ENCODE results near the gene CCND2. TPM values are rescaled to one million over a fixed set of nuclear protein-coding genes. Genes with fewer than 3 reads are reported as not detected.

CCND2 gene
- total and polyA plus RNA-seq, 2 of the 8 experiments (the other 6 are each of a cell fraction or from before 2014, with no cell fraction given), result 41.7 to 223 TPM

- no peak overlapping the region for H3K4me3 ChIP-seq (ENCODE audit: extremely low read depth in 1 of 4, insufficient read depth in 2 of 4, low read depth in 3 of 4, low read length in 4 of 4)
- no peaks in the 10 kb centered on the region; a peak in 1 of 4 replicates for H3K9me3 ChIP-seq (ENCODE audit: insufficient read depth in 2 of 2, low read depth in 1 of 2, low read length in 1 of 2)
- no peaks in the 10 kb centered on the region for H3K27me3 ChIP-seq (replicated peaks in 1 of 4; ENCODE audit: control insufficient read depth in 3 of 4, extremely low read depth in 1 of 4, insufficient read depth in 3 of 4, low read length in 3 of 4)
- no peak overlapping the region for H3K4ac ChIP-seq (replicated peaks; ENCODE audit: insufficient read length, low read depth, low read length)
- no peak overlapping the region for H2BK20ac ChIP-seq (ENCODE audit: low read length)
- H2BK5ac ChIP-seq (ENCODE audit: low read depth, low read length), result no peak overlapping the region
- H3K4me2 ChIP-seq (ENCODE audit: insufficient read depth in 1 of 2, low read depth in 2 of 2, low read length in 2 of 2), result no peak overlapping the region
- H4K91ac ChIP-seq (replicated peaks; ENCODE audit: insufficient read length, low read length), result no peak overlapping the region
- no peak overlapping the region for H2BK12ac ChIP-seq (ENCODE audit: low read depth, low read length)
- 93% methylated on average over 9 of the region's 9 CpGs; no CpG with 5 or more reads in 1 of the 2 experiments for WGBS, 2 experiments (ENCODE audit: extremely low coverage in 1 of 2, insufficient coverage in 1 of 2, insufficient read length in 1 of 2, insufficient replicate concordance in 2 of 2, low coverage in 1 of 2, low lambda C conversion rate in 2 of 2, missing lambda C conversion rate in 1 of 2)
- DNase-seq (ENCODE audit: low read depth in 1 of 2, low spot score in 2 of 2), result no peak
- no peak overlapping the region for H4K5ac ChIP-seq (ENCODE audit: insufficient read length, low read depth, low read length)
- no peaks in the 10 kb centered on the region for H3K23me2 ChIP-seq (ENCODE audit: low read depth, low read length)
- no peak overlapping the region for H3K56ac ChIP-seq (replicated peaks; ENCODE audit: insufficient read length, low read depth, low read length)
- no peak for FAIRE-seq
- no peak overlapping the region for H3K23ac ChIP-seq (ENCODE audit: insufficient read length)
- H2BK120ac ChIP-seq (replicated peaks; ENCODE audit: low read depth, low read length), result no peak overlapping the region
- H3K14ac ChIP-seq (ENCODE audit: insufficient read length), result no peak overlapping the region
- H3K9ac ChIP-seq (replicated peaks in 1 of 4; ENCODE audit: extremely low read depth in 1 of 4, low read depth in 3 of 4, low read length in 3 of 4), result no peak overlapping the region
- H3K27ac ChIP-seq (ENCODE audit: low read depth, low read length), result no peak overlapping the region
- H3K18ac ChIP-seq (ENCODE audit: extremely low read depth, low read length), result no peak overlapping the region
- peaks cover 0 to 9% of the 10 kb centered on the region in 2 experiments; a peak in 1 of 4 replicates for H3K79me2 ChIP-seq (ENCODE audit: control insufficient read depth in 1 of 2, insufficient read depth in 2 of 2, low read length in 2 of 2)
- CTCF ChIA-PET (ENCODE audit: partially characterized antibody), result no interaction called here
- POLR2A ChIA-PET (ENCODE audit: partially characterized antibody), result interaction anchor here (0.7 to 1.5 kb wide), 2 partner anchors 24 to 26 kb away, joined by 3 read pairs; no protein-coding TSS in a partner anchor
- H3K4me1 ChIP-seq (replicated peaks in 1 of 4; ENCODE audit: control insufficient read depth in 3 of 4, insufficient read depth in 4 of 4, low read length in 3 of 4), result peaks cover 0 to 13% (median 7%) of the 10 kb centered on the region in 4 experiments; a peak in 5 of 7 replicates
- H2AFZ ChIP-seq (ENCODE audit: low read length), result no peak overlapping the region
- no peak overlapping the region for H2BK15ac ChIP-seq (ENCODE audit: low read length)
- no peak overlapping the region for H2AK5ac ChIP-seq (ENCODE audit: low read depth, low read length)
- TF ChIP-seq POLR2A (IDR thresholded peaks at IDR 0.05; ENCODE audit: control extremely low read depth in 1 of 2, low read depth in 2 of 2, low read length in 2 of 2), result no peak
- TF ChIP-seq EZH2 (IDR thresholded peaks at IDR 0.05; ENCODE audit: low read depth, low read length, severe bottlenecking), result no peak
- TF ChIP-seq CTBP2 (IDR thresholded peaks at IDR 0.05; ENCODE audit: borderline replicate concordance, insufficient read depth, insufficient read length, low read length), result no peak
- TF ChIP-seq TEAD4 (IDR thresholded peaks at IDR 0.05; ENCODE audit: low read depth, low read length), result no peak
- no peak for TF ChIP-seq SIN3A (conservative IDR thresholded peaks at IDR 0.05 in 1 of 2, IDR thresholded peaks at IDR 0.05 in 1 of 2; ENCODE audit: low read depth in 1 of 2, low read length in 2 of 2)
- no peak for TF ChIP-seq NRF1 (IDR thresholded peaks at IDR 0.05; ENCODE audit: low read depth, low read length)
- TF ChIP-seq JUND (IDR thresholded peaks at IDR 0.05; ENCODE audit: low read length), result no peak
- peaks cover 0 to 5% (median 0%) of the 10 kb centered on the region in 4 experiments; a peak in 1 of 8 replicates for H3K36me3 ChIP-seq (ENCODE audit: control insufficient read depth in 2 of 4, insufficient read depth in 4 of 4, low read length in 3 of 4)
- peaks cover 6% of the 10 kb centered on the region; the same call in 1 of the 2 replicates for H3K79me1 ChIP-seq (ENCODE audit: low read depth, low read length)
- H4K20me1 ChIP-seq (replicated peaks in 1 of 2; ENCODE audit: control insufficient read depth in 1 of 2, insufficient read depth in 2 of 2, low read length in 2 of 2), result peaks cover 0 to 4% of the 10 kb centered on the region in 2 experiments
- H4K8ac ChIP-seq (ENCODE audit: extremely low read depth, insufficient read depth, low read length), result no peak overlapping the region
Measured at GRCh38 chr12:4244868-4245267, 28.7 kb upstream of the CCND2 start.
